ENCODE results near the gene PRKCQ.

The PRKCQ gene

DNA sequence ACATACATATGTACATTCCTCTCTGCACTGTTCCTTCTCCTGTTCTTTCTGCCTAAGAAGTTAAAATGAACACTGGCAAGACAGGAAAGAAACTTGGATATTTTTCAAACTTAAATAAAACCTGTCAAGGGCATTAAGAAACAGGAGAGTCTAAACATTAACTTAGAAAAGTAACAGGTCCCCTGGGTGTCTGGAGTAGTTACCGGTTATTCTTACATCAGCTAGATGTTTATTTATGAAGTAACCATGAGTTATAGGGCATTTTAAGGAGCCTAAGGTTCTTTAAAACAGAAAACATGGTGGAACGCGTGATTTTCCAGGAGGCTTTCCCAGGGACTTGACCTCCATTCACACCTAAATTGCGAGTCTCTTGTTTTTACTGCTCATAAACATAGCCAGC is 148.2 kb downstream of the PRKCQ start:
- Histone ChIP-seq H3K27ac (ENCODE audit: low read depth, low read length) (no peak overlapping the region), H3K9ac (ENCODE audit: low read length) (no peak overlapping the region), H3K36me3 (ENCODE audit: control insufficient read depth in 1 of 2, insufficient read depth in 2 of 2, low read length in 2 of 2) (no peaks in the 10 kb centered on the region), H3K23ac (ENCODE audit: low read length) (no peak overlapping the region), H3K27me3 (ENCODE audit: insufficient read depth, low read length) (no peaks in the 10 kb centered on the region), H3K4me1 (ENCODE audit: control insufficient read depth in 1 of 2, insufficient read depth in 2 of 2, low read length in 2 of 2) (no peaks in the 10 kb centered on the region), H2BK120ac (ENCODE audit: insufficient read depth, low read length, poor library complexity) (no peak overlapping the region), H3K79me2 (ENCODE audit: control insufficient read depth, insufficient read depth, low read length, poor library complexity) (no peaks in the 10 kb centered on the region), H2BK12ac (ENCODE audit: low read length) (no peak overlapping the region), H2AFZ (ENCODE audit: insufficient read depth, low read length, poor library complexity) (no peak overlapping the region), H2BK5ac (ENCODE audit: low read depth, low read length, poor library complexity) (no peak overlapping the region), H2AK5ac (ENCODE audit: low read length) (no peak overlapping the region), H4K91ac (ENCODE audit: low read depth, low read length) (no peak overlapping the region), H4K12ac (ENCODE audit: low read depth, low read length) (no peak overlapping the region), H3K9me3 (ENCODE audit: insufficient read depth, low read depth, low read length) (no peaks in the 10 kb centered on the region), H3K4ac (ENCODE audit: low read depth, low read length) (no peak overlapping the region), H3K79me1 (ENCODE audit: low read length) (no peaks in the 10 kb centered on the region), H3K4me2 (ENCODE audit: low read length) (no peak overlapping the region), H3K14ac (ENCODE audit: low read length) (no peak overlapping the region), H4K8ac (ENCODE audit: low read depth, low read length) (no peak overlapping the region), H3K18ac (ENCODE audit: low read length) (no peak overlapping the region), H3K4me3 (ENCODE audit: low read depth, low read length) (no peak overlapping the region)
- WGBS (ENCODE audit: extremely low coverage, insufficient coverage, insufficient read length), result no CpG with 5 or more reads among the region's 4 CpGs
- no peak for DNase-seq

DNA sequence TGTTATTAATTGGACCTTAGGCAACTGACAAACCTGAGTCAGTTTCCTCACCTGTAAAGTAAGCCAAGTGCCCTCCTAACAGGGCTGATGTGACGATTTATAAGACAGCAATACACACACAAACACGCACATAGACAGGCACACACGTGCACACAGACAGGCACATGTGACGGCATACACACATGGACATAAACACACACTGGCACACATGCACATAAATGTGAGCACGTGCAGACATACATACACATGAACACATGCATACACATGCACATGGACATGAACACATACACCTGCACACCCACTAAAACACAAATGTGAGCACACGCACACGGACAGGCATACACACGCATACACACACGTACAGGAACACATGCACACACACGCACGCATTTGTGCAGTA is 148.9 kb downstream of the PRKCQ start:
- WGBS (ENCODE audit: extremely low coverage, insufficient coverage, insufficient read length), result no CpG with 5 or more reads among the region's 11 CpGs
- Histone ChIP-seq H3K4me1 (ENCODE audit: control insufficient read depth in 1 of 2, insufficient read depth in 2 of 2, low read length in 2 of 2) (no peaks in the 10 kb centered on the region), H3K9me3 (ENCODE audit: insufficient read depth, low read depth, low read length) (no peaks in the 10 kb centered on the region), H4K8ac (ENCODE audit: low read depth, low read length) (no peak overlapping the region), H3K14ac (ENCODE audit: low read length) (no peak overlapping the region), H3K23ac (ENCODE audit: low read length) (no peak overlapping the region), H2AFZ (ENCODE audit: insufficient read depth, low read length, poor library complexity) (no peak overlapping the region), H2BK120ac (ENCODE audit: insufficient read depth, low read length, poor library complexity) (no peak overlapping the region), H3K4me2 (ENCODE audit: low read length) (no peak overlapping the region), H3K27me3 (ENCODE audit: insufficient read depth, low read length) (no peaks in the 10 kb centered on the region), H2BK5ac (ENCODE audit: low read depth, low read length, poor library complexity) (no peak overlapping the region), H3K79me1 (ENCODE audit: low read length) (no peaks in the 10 kb centered on the region), H3K4me3 (ENCODE audit: low read depth, low read length) (no peak overlapping the region), H3K4ac (ENCODE audit: low read depth, low read length) (no peak overlapping the region), H3K36me3 (ENCODE audit: control insufficient read depth in 1 of 2, insufficient read depth in 2 of 2, low read length in 2 of 2) (no peaks in the 10 kb centered on the region), H4K12ac (ENCODE audit: low read depth, low read length) (no peak overlapping the region), H3K18ac (ENCODE audit: low read length) (no peak overlapping the region), H3K9ac (ENCODE audit: low read length) (no peak overlapping the region), H2BK12ac (ENCODE audit: low read length) (no peak overlapping the region), H4K91ac (ENCODE audit: low read depth, low read length) (no peak overlapping the region), H2AK5ac (ENCODE audit: low read length) (no peak overlapping the region), H3K27ac (ENCODE audit: low read depth, low read length) (no peak overlapping the region), H3K79me2 (ENCODE audit: control insufficient read depth, insufficient read depth, low read length, poor library complexity) (no peaks in the 10 kb centered on the region)
- no peak for DNase-seq

DNA sequence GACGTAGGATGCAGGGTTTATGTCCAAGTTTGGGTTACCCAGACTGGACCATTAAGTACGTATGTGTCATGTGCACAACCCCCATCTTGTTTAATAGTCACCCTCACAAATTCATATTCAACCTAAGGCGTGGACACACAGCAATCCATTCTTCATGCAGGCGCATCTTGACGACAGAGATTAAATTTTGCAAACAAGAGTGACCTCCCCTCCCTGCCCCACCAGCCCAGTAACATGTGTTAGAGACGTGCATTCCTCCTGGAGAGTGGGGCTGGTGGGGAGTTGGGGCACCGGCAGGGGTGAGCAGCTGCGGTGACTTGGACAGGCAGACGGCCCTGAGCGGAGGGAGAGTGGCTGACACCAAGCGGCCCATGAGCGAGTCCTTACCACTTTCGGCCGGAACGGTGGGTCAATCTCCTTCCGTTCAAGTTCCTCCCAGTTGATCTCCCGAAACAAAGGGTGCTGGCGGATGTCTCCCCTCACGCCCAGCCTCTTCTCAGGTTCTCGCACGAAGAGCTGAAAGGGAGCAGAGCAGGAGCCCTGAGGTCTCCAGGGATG is 149.6 kb downstream of the PRKCQ start:
- no peak overlapping the region for H3K18ac ChIP-seq (ENCODE audit: low read length)
- H4K12ac ChIP-seq (ENCODE audit: low read depth, low read length), result no peak overlapping the region
- H3K27me3 ChIP-seq (ENCODE audit: insufficient read depth, low read length), result no peaks in the 10 kb centered on the region
- no peak overlapping the region for H3K23ac ChIP-seq (ENCODE audit: low read length)
- no peak overlapping the region for H3K4me2 ChIP-seq (ENCODE audit: low read length)
- no peak overlapping the region for H2AK5ac ChIP-seq (ENCODE audit: low read length)
- no peaks in the 10 kb centered on the region for H3K79me2 ChIP-seq (ENCODE audit: control insufficient read depth, insufficient read depth, low read length, poor library complexity)
- WGBS (ENCODE audit: extremely low coverage, insufficient coverage, insufficient read length), result no CpG with 5 or more reads among the region's 21 CpGs
- no peak overlapping the region for H4K8ac ChIP-seq (ENCODE audit: low read depth, low read length)
- no peak overlapping the region for H4K91ac ChIP-seq (ENCODE audit: low read depth, low read length)
- no peaks in the 10 kb centered on the region for H3K9me3 ChIP-seq (ENCODE audit: insufficient read depth, low read depth, low read length)
- no peaks in the 10 kb centered on the region for H3K4me1 ChIP-seq (ENCODE audit: control insufficient read depth in 1 of 2, insufficient read depth in 2 of 2, low read length in 2 of 2)
- H3K27ac ChIP-seq (ENCODE audit: low read depth, low read length), result no peak overlapping the region
- no peak overlapping the region for H3K14ac ChIP-seq (ENCODE audit: low read length)
- no peak overlapping the region for H3K4ac ChIP-seq (ENCODE audit: low read depth, low read length)
- no peak overlapping the region for H3K9ac ChIP-seq (ENCODE audit: low read length)
- no peak overlapping the region for H2AFZ ChIP-seq (ENCODE audit: insufficient read depth, low read length, poor library complexity)
- no peak overlapping the region for H2BK120ac ChIP-seq (ENCODE audit: insufficient read depth, low read length, poor library complexity)
- H2BK12ac ChIP-seq (ENCODE audit: low read length), result no peak overlapping the region
- no peaks in the 10 kb centered on the region for H3K79me1 ChIP-seq (ENCODE audit: low read length)
- no peaks in the 10 kb centered on the region for H3K36me3 ChIP-seq (ENCODE audit: control insufficient read depth in 1 of 2, insufficient read depth in 2 of 2, low read length in 2 of 2)
- DNase-seq, result no peak
- no peak overlapping the region for H3K4me3 ChIP-seq (ENCODE audit: low read depth, low read length)
- no peak overlapping the region for H2BK5ac ChIP-seq (ENCODE audit: low read depth, low read length, poor library complexity)

DNA sequence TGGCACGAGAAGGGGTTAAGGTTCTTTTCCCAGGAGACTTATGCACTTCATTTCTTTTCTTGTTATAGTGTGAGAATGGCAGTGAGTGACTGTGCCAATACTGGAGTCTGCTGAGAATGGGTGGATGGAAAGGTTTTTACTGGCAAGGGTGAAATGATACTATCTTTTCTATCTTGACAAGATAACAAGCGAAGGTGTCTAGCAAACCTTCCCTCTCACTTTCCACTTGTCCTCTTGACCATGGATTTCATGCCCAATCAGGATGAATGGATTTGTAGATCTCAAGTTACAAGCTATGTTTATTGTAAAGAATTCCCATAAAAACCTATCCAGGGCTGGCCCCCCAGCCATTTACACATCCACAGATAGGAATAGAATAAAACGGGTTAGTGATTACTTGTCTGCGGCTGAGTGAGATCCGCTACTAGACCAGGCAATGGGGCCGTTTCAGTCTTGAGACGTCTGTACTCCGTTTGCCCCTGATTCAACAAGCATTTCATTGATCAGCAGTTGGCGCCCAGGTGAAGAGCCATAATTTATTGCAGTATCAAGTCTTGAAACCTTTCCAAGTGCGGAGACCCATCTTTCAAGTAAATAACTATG is 152.6 kb downstream of the PRKCQ start:
- Histone ChIP-seq H4K91ac (ENCODE audit: low read depth, low read length) (no peak overlapping the region), H3K9ac (ENCODE audit: low read length) (no peak overlapping the region), H2BK12ac (ENCODE audit: low read length) (no peak overlapping the region), H3K79me2 (ENCODE audit: control insufficient read depth, insufficient read depth, low read length, poor library complexity) (no peaks in the 10 kb centered on the region), H3K4me2 (ENCODE audit: low read length) (no peak overlapping the region), H3K79me1 (ENCODE audit: low read length) (no peaks in the 10 kb centered on the region), H3K4me1 (ENCODE audit: control insufficient read depth in 1 of 2, insufficient read depth in 2 of 2, low read length in 2 of 2) (no peaks in the 10 kb centered on the region), H3K36me3 (ENCODE audit: control insufficient read depth in 1 of 2, insufficient read depth in 2 of 2, low read length in 2 of 2) (no peaks in the 10 kb centered on the region), H2AFZ (ENCODE audit: insufficient read depth, low read length, poor library complexity) (no peak overlapping the region), H3K4ac (ENCODE audit: low read depth, low read length) (no peak overlapping the region), H3K14ac (ENCODE audit: low read length) (no peak overlapping the region), H2BK5ac (ENCODE audit: low read depth, low read length, poor library complexity) (no peak overlapping the region), H3K27ac (ENCODE audit: low read depth, low read length) (no peak overlapping the region), H4K12ac (ENCODE audit: low read depth, low read length) (no peak overlapping the region), H3K27me3 (ENCODE audit: insufficient read depth, low read length) (no peaks in the 10 kb centered on the region), H2BK120ac (ENCODE audit: insufficient read depth, low read length, poor library complexity) (no peak overlapping the region), H3K4me3 (ENCODE audit: low read depth, low read length) (no peak overlapping the region), H3K18ac (ENCODE audit: low read length) (no peak overlapping the region), H3K9me3 (ENCODE audit: insufficient read depth, low read depth, low read length) (no peaks in the 10 kb centered on the region), H4K8ac (ENCODE audit: low read depth, low read length) (no peak overlapping the region), H3K23ac (ENCODE audit: low read length) (no peak overlapping the region), H2AK5ac (ENCODE audit: low read length) (no peak overlapping the region)
- no peak for DNase-seq
- no CpG with 5 or more reads among the region's 10 CpGs for WGBS (ENCODE audit: extremely low coverage, insufficient coverage, insufficient read length)
